Uterus (tissue), 2 donors: Measurements from ENCODE around the gene GTF2A1.

Source experiments
- POLR2A ChIP-seq, 2 donors: fragments of 450-650 bp; IDR thresholded peaks; one replicate each; pipeline ENCODE4 v1.6.1; 2016; ENCODE audit warnings: antibody characterized with exemption in 2 of 2, mild to moderate bottlenecking in 1 of 2, moderate library complexity in 1 of 2
- TF ChIP-seq, protein P1 (sequence below), 4 experiments: fragments of 200-600 bp in 2 of 4; fragments of 450-650 bp in 2 of 4; sonication (generic) in 2 of 4; IDR thresholded peaks; one replicate each; pipeline ENCODE4 v1.5.1; 2016 to 2019; ENCODE audit warnings: antibody characterized with exemption in 4 of 4, mild to moderate bottlenecking in 2 of 4, moderate library complexity in 1 of 4

DNA sequence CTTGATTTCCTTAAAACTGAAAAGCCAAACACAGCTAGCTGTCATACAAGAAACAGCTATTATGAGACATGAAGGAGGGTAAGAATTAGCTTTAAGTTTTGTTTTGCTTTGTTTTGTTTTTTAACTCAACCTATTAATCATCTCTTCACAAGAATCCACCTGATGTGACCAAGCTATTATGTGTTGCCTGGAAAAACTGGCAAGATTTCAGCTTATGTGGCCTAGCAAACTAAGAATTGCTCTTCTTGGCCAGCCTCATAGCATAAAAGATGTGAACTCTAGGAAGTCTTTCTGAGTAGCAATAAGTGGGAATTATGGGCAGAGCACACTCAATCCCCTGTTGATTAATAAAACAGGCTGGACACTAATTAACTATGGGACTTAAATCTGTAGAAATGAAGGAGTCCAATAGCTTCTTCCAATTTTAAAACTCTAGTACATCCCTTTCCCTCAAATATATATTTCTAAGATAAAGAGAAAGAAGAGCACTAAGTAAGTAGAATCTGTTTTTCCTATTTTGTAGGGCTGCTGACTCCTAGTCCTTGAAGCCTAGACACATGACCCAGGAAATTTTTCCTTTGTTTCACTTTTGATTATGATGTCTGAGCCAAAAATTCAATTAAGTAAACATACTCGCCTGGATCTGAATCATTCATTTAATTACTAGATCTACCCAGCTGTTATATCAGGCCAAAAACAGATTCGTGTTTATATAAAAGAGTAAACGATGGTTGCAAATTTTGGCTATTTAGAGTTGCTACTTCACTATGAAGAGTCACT is 75.7 kb downstream of the GTF2A1 start:
- TF ChIP-seq, protein P1, sequence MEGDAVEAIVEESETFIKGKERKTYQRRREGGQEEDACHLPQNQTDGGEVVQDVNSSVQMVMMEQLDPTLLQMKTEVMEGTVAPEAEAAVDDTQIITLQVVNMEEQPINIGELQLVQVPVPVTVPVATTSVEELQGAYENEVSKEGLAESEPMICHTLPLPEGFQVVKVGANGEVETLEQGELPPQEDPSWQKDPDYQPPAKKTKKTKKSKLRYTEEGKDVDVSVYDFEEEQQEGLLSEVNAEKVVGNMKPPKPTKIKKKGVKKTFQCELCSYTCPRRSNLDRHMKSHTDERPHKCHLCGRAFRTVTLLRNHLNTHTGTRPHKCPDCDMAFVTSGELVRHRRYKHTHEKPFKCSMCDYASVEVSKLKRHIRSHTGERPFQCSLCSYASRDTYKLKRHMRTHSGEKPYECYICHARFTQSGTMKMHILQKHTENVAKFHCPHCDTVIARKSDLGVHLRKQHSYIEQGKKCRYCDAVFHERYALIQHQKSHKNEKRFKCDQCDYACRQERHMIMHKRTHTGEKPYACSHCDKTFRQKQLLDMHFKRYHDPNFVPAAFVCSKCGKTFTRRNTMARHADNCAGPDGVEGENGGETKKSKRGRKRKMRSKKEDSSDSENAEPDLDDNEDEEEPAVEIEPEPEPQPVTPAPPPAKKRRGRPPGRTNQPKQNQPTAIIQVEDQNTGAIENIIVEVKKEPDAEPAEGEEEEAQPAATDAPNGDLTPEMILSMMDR (IDR thresholded peaks at IDR 0.05): no peak
- TF ChIP-seq POLR2A (IDR thresholded peaks at IDR 0.05): no peak
